K562 (cell line): ENCODE measurements around the gene NFKBIB. TPM values are rescaled to one million over a fixed set of nuclear protein-coding genes. Genes with fewer than 3 reads are reported as not detected.

Source experiments
- ATF1 ChIP-seq, 2 experiments: fragments of 450-650 bp in 1 of 2; IDR thresholded peaks; 2 replicates each; pipeline ENCODE4 v1.6.1; 2016; ENCODE audit warnings: missing compliant biosample characterization in 1 of 2, missing genetic modification characterization in 1 of 2
- CBFA2T2 ChIP-seq: fragments of 450-650 bp; conservative IDR thresholded peaks from 2 replicates; pipeline ENCODE4 v1.6.1; 2017; ENCODE audit warnings: mild to moderate bottlenecking
- FIP1L1 ChIP-seq: fragments of 200-400 bp; formaldehyde crosslinking; IDR thresholded peaks from 2 replicates; pipeline ENCODE4 v1.6.1; 2018; ENCODE audit warnings: mild to moderate bottlenecking, low read depth, low read length; ENCODE audit not compliant: poor library complexity, severe bottlenecking
- FOXA3 ChIP-seq, 2 experiments: fragments of 450-650 bp in 1 of 2; sonication (generic) in 1 of 2; formaldehyde crosslinking; IDR thresholded peaks in 1 of 2; conservative IDR thresholded peaks in 1 of 2; 2 replicates each; pipeline versions ENCODE4 v1.4.0 to v1.8.0; 2020 to 2022; ENCODE audit warnings: mild to moderate bottlenecking in 2 of 2, missing genetic modification reagents in 1 of 2
- GATA2 ChIP-seq: sonication (generic); formaldehyde crosslinking; IDR thresholded peaks from 2 replicates; pipeline ENCODE4 v1.4.0; 2020; ENCODE audit warnings: mild to moderate bottlenecking, missing genetic modification reagents
- GTF2F1 ChIP-seq: IDR thresholded peaks from 2 replicates; pipeline ENCODE4 v1.6.1; 2011; ENCODE audit warnings: low read depth, low read length, improper control_type of control experiment
- HMBOX1 ChIP-seq: sonication (generic); IDR thresholded peaks from 2 replicates; pipeline ENCODE4 v1.6.1; 2016
- IRF9 ChIP-seq: fragments of 450-650 bp; IDR thresholded peaks from 2 replicates; pipeline ENCODE4 v1.6.1; 2016; ENCODE audit warnings: missing biosample characterization, missing genetic modification characterization
- L3MBTL2 ChIP-seq: fragments of 450-650 bp; IDR thresholded peaks from 2 replicates; pipeline ENCODE4 v1.6.1; 2016; ENCODE audit warnings: mild to moderate bottlenecking, moderate library complexity
- MITF ChIP-seq: IDR thresholded peaks from 2 replicates; pipeline ENCODE4 v1.6.1; 2014; ENCODE audit warnings: antibody characterized with exemption
- MYC ChIP-seq, 2 experiments: fragments of 250-450 bp in 1 of 2; sonication (Bioruptor Pico) in 1 of 2; IDR thresholded peaks; 2 replicates each; pipeline versions ENCODE4 v1.5.1 to v1.6.1; 2012 to 2021; ENCODE audit warnings: low read depth in 2 of 2, borderline replicate concordance in 1 of 2, improper control_type of control experiment in 1 of 2, low read length in 1 of 2, mild to moderate bottlenecking in 1 of 2, moderate library complexity in 1 of 2
- NFE2L1 ChIP-seq: fragments of 450-650 bp; IDR thresholded peaks from 2 replicates; pipeline ENCODE4 v1.6.1; 2016; ENCODE audit warnings: missing genetic modification characterization, low read depth, mild to moderate bottlenecking, missing compliant biosample characterization, moderate library complexity, borderline replicate concordance
- PYGO2 ChIP-seq: fragments of 450-650 bp; IDR thresholded peaks from 2 replicates; pipeline ENCODE4 v1.6.1; 2016; ENCODE audit warnings: mild to moderate bottlenecking, missing genetic modification characterization, moderate library complexity, missing compliant biosample characterization
- SMAD2 ChIP-seq: fragments of 150-350 bp; IDR thresholded peaks from 2 replicates; pipeline ENCODE4 v1.6.1; 2014; ENCODE audit warnings: low read depth, mild to moderate bottlenecking, low read length
- SMARCB1 ChIP-seq: IDR thresholded peaks from 2 replicates; pipeline ENCODE4 v1.6.1; 2011; ENCODE audit warnings: improper control_type of control experiment, low read depth; ENCODE audit not compliant: insufficient read length
- SOX6 ChIP-seq: fragments of 450-650 bp; IDR thresholded peaks from 2 replicates; pipeline ENCODE4 v1.6.1; 2014; ENCODE audit warnings: mild to moderate bottlenecking
- TAL1 ChIP-seq: fragments of 450-650 bp; IDR thresholded peaks from 2 replicates; pipeline ENCODE4 v1.6.1; 2016; ENCODE audit warnings: mild to moderate bottlenecking
- VEZF1 ChIP-seq: fragments of 200-800 bp; sonication (Bioruptor generic); IDR thresholded peaks from 2 replicates; pipeline ENCODE4 v1.6.1; 2017; ENCODE audit warnings: missing genetic modification characterization, missing compliant biosample characterization
- XRCC5 ChIP-seq: fragments of 200-400 bp; formaldehyde crosslinking; IDR thresholded peaks from 2 replicates; pipeline ENCODE4 v1.6.1; 2017; ENCODE audit warnings: low read depth, mild to moderate bottlenecking, low read length
- ZBTB8A ChIP-seq: fragments of 450-650 bp; IDR thresholded peaks from 2 replicates; pipeline ENCODE4 v1.6.1; 2018; ENCODE audit warnings: mild to moderate bottlenecking, moderate library complexity; ENCODE audit not compliant: partially characterized antibody
- ZKSCAN8 ChIP-seq: fragments of 200-800 bp; sonication (Bioruptor generic); IDR thresholded peaks from 2 replicates; pipeline ENCODE4 v1.6.1; 2016; ENCODE audit warnings: missing genetic modification characterization, missing compliant biosample characterization
- ZNF311 ChIP-seq: fragments of 250-450 bp; sonication (Bioruptor Pico); IDR thresholded peaks from 2 replicates; pipeline ENCODE4 v1.4.0; 2020; ENCODE audit warnings: mild to moderate bottlenecking, moderate library complexity
- ZNF316 ChIP-seq: fragments of 450-650 bp; IDR thresholded peaks from 2 replicates; pipeline ENCODE4 v1.6.1; 2016
- ZSCAN32 ChIP-seq: fragments of 450-650 bp; formaldehyde crosslinking; IDR thresholded peaks from 2 replicates; pipeline ENCODE4 v1.4.0; 2020; ENCODE audit warnings: mild to moderate bottlenecking, moderate library complexity
- polyA plus RNA-seq, 8 experiments: library from polyadenylated mRNA; depleted of rRNA in 4 of 8; stranded (reverse) in 5 of 8; unstranded in 3 of 8; fragments of >200 nt; fragmentation: Nextera tagmentation in 2 of 8; fragmentation: Illumina TruSeq in 1 of 8; extraction: Ambion mirVana in 2 of 8; extraction: Trizol in 1 of 8; gene quantifications; 2 replicates each; pipeline versions ENCODE4 v1.2.1 to v1.2.3, GENCODE V29; 2011 to 2014; ENCODE audit warnings: inconsistent platforms in 1 of 8, missing spikeins in 1 of 8
- total RNA-seq, 7 experiments: library from RNA; depleted of rRNA in 6 of 7; stranded (reverse); fragments of >200 nt in 6 of 7; fragmentation: Illumina TruSeq in 2 of 7; extraction: Trizol in 2 of 7; gene quantifications; 2 replicates each; pipeline versions ENCODE4 v1.2.1 to v1.2.3, GENCODE V29; 2011 to 2021; ENCODE audit warnings: low replicate concordance in 1 of 7

Gene NFKBIB
- total and polyA plus RNA-seq, 9 of the 15 experiments (the other 6 are each of a cell fraction or from before 2014, with no cell fraction given), result 1.5 to 44.9 (median 10.4) TPM

GRCh38 chr19:38852231-38853044 is 47.3 kb upstream of the NFKBIB start (continued):
- 0 out of 2 replicates have a peak, but pooled peaks have one; percentile 31 for TF ChIP-seq XRCC5
- no peak for TF ChIP-seq CBFA2T2
- peak; percentile 95 for TF ChIP-seq VEZF1
- TF ChIP-seq ZBTB8A, result no peak
- TF ChIP-seq GATA2, result no peak
- TF ChIP-seq FOXA3 (CRISPR knock-in tag; conservative IDR thresholded peaks at IDR 0.05 in 1 of 2, IDR thresholded peaks at IDR 0.05 in 1 of 2), result 0 out of 4 replicates have a peak, but pooled peaks of 1 of the 2 experiments have one; percentile 51
- TF ChIP-seq MITF, result no peak
- no peak for TF ChIP-seq PYGO2
- no peak for TF ChIP-seq FIP1L1
- TF ChIP-seq HMBOX1, result no peak
- TF ChIP-seq SOX6, result no peak
- TF ChIP-seq SMARCB1, result no peak
- TF ChIP-seq NFE2L1 (tag), result no peak
- TF ChIP-seq SMAD2, result no peak
- TF ChIP-seq MYC (IDR thresholded peaks at IDR 0.05; ENCODE audit: low read depth, low read length), result no peak
- no peak for TF ChIP-seq MYC (CRISPR knock-in tag; IDR thresholded peaks at IDR 0.05; ENCODE audit: borderline replicate concordance, low read depth)
- TF ChIP-seq ZNF311 (CRISPR knock-in tag), result no peak
- no peak for TF ChIP-seq ZSCAN32 (CRISPR knock-in tag)
- no peak for TF ChIP-seq IRF9 (tag)
- no peak for TF ChIP-seq ZNF316
- no peak for TF ChIP-seq L3MBTL2
- no peak for TF ChIP-seq TAL1
- no peak for TF ChIP-seq GTF2F1
- TF ChIP-seq ATF1 (CRISPR knock-in tag; IDR thresholded peaks at IDR 0.05), result no peak
- TF ChIP-seq ATF1 (tag; IDR thresholded peaks at IDR 0.05), result peak; percentile 54
- TF ChIP-seq ZKSCAN8 (CRISPR knock-in tag), result no peak
